Right lobe of liver (tissue), 4 donors: ENCODE data around the gene SLC37A1.

Experiments used
- POLR2A ChIP-seq: fragments of 450-650 bp; IDR thresholded peaks from one replicate; pipeline ENCODE4 v1.6.1; 2017; ENCODE audit warnings: antibody characterized with exemption, mild to moderate bottlenecking
- TF ChIP-seq, protein P1 (sequence below), 4 donors: fragments of 200-600 bp in 3 of 4; fragments of 450-650 bp in 1 of 4; IDR thresholded peaks; one replicate each; pipeline versions ENCODE4 v1.5.1 to v1.8.0; 2016 to 2022; ENCODE audit warnings: antibody characterized with exemption in 4 of 4, mild to moderate bottlenecking in 2 of 4
- donor health status: DM: no; HTN: no; CAD: no.
- donor health status: DM: no; HTN: no; CAD: no.
- donor health status: DM: no; HTN: yes; CAD: no.

DNA sequence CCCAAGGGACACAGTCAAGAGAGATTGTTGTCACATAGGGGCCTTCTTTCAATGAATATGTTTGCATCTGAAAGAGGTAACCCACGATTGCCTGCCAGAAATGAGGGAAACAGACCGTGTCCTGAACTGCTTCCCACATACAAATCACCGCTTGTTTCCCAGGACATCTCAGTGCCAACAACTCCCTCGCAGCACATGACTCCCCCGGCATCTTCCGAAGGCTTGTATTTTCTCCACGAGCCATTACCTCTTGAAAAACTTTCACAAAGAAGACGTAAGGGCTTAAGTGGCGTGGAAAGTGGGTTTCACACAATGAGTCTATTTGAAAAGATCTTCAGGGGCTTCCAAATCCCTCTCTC is 108.1 kb downstream of the SLC37A1 start:
- TF ChIP-seq, protein P1, sequence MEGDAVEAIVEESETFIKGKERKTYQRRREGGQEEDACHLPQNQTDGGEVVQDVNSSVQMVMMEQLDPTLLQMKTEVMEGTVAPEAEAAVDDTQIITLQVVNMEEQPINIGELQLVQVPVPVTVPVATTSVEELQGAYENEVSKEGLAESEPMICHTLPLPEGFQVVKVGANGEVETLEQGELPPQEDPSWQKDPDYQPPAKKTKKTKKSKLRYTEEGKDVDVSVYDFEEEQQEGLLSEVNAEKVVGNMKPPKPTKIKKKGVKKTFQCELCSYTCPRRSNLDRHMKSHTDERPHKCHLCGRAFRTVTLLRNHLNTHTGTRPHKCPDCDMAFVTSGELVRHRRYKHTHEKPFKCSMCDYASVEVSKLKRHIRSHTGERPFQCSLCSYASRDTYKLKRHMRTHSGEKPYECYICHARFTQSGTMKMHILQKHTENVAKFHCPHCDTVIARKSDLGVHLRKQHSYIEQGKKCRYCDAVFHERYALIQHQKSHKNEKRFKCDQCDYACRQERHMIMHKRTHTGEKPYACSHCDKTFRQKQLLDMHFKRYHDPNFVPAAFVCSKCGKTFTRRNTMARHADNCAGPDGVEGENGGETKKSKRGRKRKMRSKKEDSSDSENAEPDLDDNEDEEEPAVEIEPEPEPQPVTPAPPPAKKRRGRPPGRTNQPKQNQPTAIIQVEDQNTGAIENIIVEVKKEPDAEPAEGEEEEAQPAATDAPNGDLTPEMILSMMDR (IDR thresholded peaks at IDR 0.05), result no peak
- no peak for TF ChIP-seq POLR2A
